ENCODE data around the gene KIF2C.
"Not testable (repeated sequence)": the region's sequence is repeated elsewhere in the genome, so short reads cannot be mapped to it uniquely, and the experiment has no call there.

KIF2C gene

DNA sequence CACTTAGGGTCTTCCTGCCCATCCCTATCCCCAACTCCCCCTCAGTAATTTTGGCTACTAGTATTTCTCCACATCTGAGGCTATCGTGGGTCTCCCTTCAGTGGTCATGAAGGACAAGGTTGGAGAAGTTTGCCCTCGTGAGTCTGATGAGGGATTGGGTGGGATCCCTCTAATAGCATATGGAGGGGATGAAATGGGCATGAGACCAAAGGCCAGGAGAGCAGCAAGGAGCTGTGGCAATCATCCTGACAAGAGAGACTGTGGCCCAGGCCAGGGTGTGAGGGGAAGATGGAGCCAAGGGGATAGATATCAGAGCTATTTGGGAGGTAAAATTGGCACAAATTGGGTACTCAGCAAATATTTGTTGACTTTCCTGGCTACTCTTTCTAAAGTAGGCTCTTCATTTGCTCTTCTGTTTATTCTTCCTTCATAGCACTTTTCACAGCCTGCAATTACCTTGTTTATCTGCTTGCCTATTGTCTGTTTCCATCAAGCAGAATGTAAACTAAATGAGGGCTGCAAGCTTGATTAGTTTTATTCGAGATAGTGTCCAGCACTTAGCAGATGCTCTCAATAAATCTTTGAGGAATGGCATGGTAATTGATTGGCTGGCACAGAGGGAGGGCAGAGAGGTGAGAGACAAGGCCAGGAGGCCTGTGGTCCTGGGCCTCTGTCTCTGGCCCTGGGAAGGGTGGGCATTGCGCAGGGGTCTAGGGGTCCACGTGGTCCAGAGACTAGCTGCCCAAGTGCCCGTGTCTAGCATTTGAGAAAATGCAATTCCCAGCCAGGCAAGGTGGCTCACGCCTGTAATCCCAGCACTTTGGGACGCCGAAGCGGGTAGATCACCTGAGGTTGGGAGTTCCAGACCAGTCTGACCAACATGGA is 59.1 kb downstream of the KIF2C start:
- DNase-seq: no peak

DNA sequence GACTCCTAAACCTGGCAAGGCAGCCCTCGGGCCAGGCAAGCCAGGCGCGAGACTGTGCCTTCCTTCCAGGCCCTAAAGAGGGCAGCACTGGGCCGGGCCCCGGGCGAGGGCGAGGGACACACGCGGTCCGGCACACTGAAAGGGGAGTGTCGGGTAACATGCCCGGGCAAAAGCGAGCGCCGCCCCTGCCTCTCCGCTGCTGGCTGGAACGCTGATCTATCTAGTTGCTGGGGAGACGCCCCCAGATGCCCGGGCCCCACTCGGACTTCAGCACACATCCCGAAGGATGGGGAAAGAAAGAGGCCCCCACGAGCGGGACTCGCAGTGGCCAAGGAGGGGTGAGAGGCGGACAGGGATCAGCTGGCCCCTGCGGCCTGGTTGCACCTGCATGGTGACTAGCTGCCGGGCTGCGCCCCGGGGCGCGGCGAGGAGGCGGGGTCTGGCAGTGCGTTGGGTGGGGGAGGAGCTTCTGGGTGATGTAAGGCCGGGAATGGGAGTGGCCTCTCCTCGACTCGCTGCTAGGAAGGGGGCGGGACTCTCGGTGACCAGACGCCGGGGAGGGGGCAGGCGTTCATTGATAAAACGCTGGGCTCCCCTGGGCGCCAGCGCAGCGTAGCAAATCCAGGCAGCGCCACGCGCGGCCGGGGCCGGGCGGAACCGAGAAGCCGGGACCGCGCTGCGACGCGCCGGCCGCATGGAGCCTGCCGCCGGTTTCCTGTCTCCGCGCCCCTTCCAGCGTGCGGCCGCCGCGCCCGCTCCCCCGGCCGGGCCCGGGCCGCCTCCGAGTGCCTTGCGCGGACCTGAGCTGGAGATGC is 60.3 kb downstream of the KIF2C start, which contains the start of gene PLK3:
Gene PLK3 (plus strand): TSS at position 608 of the 815 bp plus-strand sequence. CDS start 87 bp downstream, at position 695.
- DNase-seq: peak; percentile 97 to 98

DNA sequence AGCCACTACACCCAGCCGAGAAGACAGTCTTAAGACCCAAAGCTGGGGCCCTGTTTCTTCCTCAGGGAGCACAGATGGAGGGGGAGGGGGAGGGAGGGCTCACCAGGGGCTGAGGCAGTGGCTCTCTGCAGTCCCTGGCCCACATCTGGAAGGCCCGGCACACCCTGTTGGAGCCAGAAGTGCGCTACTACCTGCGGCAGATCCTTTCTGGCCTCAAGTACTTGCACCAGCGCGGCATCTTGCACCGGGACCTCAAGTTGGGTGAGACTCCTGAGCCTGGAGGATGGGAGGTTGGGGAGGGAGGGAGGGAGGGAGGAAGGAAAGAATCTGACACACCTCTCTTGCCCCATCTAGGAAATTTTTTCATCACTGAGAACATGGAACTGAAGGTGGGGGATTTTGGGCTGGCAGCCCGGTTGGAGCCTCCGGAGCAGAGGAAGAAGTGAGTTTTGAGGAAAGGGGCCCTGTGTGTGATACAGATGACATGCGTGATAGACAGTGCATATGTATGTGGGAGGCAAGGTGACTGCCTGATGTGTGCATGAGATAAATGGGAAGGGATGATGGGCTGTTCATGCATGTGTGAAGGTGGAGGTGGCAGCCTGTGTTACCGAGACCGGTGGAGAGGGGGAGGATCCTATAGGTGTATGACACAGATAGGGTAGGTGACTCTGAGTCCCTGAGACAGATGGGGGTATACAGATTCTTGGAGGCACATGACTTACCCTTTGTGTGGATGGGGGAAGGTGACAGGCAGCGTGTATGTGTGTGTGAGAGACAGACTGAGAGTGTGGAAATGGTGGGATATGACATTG is 62.1 kb downstream of the KIF2C start:
- DNase-seq: peak in 1 of 2 donors; percentile 14

DNA sequence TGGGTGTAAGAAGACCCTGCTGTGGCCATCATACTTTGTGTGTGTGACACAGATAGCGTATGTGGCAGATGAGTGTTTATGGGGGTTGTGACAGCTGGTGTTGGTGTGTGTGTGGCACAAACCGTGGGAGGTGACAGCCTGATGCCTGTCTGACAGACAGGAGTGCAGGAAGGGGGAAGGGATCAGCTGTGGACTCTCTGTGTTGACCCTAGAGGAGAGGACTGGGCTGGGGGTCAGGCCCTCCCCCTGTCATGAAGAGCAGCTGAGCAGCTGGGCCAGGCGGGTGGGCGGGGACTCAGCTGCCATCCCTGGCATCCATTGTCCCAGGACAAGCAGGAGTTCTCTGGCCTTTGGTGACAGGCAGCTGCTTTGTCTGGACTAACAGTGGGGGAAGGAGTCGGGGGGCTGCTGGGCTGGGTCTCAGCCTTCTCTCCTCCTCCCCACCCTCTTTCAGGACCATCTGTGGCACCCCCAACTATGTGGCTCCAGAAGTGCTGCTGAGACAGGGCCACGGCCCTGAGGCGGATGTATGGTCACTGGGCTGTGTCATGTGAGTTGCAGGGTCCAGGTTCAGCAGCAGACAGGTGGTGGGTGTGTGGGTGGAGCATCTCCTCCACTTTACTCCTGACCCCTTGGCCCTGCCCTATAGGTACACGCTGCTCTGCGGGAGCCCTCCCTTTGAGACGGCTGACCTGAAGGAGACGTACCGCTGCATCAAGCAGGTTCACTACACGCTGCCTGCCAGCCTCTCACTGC is 62.8 kb downstream of the KIF2C start:
- peak in 1 of 2 donors; percentile 45 for DNase-seq

DNA sequence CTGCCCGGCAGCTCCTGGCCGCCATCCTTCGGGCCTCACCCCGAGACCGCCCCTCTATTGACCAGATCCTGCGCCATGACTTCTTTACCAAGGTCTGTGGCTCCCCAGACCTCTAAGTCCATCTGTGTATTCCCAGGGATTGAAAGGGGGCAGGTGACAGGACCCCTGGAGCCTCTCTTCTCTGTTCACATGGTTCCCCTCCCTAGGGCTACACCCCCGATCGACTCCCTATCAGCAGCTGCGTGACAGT is 63.4 kb downstream of the KIF2C start:
- DNase-seq: no peak

DNA sequence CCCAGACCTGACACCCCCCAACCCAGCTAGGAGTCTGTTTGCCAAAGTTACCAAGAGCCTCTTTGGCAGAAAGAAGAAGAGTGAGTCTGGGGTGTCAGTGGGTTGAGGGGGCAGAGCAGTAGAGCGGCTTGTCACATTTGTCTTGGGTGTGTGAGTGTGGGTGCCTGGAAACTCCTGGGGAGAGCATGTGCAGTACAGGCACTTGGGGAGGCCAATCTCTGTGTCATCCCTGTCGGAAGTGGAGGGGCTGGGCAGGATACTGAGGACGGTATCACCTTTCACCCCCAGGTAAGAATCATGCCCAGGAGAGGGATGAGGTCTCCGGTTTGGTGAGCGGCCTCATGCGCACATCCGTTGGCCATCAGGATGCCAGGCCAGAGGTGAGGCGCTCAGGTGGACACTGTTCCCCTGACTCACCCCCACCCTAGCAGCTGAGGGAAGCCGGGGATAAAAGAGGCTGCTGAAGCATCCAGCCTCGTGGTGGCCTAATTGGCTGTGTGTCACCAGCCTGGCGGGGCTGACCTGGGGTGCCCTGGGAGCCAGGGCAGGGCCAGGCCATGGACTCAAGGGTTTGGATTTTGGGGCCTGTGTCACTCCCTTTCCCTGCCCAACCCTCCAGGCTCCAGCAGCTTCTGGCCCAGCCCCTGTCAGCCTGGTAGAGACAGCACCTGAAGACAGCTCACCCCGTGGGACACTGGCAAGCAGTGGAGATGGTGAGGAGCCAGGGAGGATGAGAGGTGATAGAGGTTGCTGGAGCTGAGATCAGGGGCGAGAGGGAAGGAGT is 63.9 kb downstream of the KIF2C start:
- DNase-seq: no peak

DNA sequence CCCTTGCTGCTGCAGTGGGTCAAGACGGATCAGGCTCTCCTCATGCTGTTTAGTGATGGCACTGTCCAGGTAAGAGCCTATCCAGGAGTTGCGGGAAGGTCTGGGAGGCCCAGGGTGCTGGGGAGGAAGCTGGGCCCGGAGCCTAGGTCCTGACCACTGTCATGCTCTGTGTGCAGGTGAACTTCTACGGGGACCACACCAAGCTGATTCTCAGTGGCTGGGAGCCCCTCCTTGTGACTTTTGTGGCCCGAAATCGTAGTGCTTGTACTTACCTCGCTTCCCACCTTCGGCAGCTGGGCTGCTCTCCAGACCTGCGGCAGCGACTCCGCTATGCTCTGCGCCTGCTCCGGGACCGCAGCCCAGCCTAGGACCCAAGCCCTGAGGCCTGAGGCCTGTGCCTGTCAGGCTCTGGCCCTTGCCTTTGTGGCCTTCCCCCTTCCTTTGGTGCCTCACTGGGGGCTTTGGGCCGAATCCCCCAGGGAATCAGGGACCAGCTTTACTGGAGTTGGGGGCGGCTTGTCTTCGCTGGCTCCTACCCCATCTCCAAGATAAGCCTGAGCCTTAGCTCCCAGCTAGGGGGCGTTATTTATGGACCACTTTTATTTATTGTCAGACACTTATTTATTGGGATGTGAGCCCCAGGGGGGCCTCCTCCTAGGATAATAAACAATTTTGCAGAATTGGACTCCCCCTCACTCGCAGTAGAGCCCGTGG is 65.8 kb downstream of the KIF2C start:
- DNase-seq: no peak

DNA sequence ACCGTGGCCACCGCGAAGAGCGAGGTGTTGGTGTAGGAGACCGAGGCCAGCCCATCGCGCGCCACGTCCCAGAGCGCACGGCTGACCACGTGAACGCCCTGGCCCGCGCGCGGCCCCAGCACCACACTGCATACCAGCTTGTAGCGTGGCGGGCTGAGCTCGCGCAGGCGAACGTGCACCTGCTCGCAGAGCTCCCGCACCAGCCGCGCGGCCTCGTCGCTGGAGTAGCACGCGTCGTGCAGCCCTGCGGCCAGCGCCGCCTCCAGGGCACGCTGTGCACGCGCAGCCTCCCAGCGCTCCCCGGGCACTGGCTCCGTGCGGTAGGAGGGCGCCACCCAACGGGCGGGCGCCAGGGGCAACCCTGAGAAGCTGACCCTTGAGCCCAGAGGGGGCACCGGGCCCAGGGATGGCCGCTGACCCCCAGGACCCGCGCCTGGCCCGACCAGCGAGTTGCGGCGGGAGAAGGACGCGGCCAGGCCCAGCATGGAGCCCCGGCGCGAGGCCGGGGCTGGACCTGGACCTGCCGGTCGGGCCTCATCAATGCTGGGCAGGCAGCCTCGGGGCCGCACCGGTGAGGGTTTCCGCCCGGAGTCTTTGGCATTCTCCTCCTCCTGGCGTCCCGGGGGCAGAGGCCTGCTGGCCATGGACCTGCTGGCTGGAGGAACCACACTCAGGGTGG is 66.5 kb downstream of the KIF2C start:
- DNase-seq: no peak

DNA sequence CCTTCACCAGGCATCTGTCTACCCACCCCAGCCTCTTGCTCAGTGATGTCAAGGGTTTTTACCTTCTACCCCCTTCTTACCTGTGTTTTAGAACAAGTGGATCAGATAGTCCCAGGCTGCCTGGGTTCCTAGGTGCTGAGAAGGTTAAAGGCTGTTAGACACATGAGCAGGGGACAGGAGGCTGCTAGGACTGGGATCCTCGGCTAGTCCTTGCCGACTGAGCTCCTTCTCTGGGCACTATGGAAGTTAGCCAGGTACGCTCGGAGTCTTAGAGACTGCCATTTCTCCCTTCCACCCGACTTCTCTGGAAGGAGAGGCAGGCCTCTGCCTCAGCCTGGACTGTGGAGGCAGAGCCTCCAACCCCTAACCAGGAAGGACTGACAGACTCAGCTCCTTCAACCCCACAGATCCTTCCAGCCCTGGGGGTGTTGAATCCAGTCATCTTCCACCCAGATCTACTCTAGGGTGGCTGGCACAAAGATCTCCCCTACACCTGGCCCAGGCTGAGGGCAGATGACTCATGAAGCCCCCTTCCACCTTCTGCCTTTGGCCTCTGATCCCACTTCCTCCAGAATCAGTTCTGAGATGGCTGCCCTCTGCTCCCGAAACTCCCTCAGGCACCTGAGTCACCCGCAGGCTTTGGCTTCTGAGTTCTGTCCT is 67.2 kb downstream of the KIF2C start, which contains the start of gene DYNLT4:
Gene DYNLT4 (minus strand): TSS at position 648 of the 660 bp plus-strand sequence. CDS start 683 bp downstream, outside the sequence.
- no peak for DNase-seq

DNA sequence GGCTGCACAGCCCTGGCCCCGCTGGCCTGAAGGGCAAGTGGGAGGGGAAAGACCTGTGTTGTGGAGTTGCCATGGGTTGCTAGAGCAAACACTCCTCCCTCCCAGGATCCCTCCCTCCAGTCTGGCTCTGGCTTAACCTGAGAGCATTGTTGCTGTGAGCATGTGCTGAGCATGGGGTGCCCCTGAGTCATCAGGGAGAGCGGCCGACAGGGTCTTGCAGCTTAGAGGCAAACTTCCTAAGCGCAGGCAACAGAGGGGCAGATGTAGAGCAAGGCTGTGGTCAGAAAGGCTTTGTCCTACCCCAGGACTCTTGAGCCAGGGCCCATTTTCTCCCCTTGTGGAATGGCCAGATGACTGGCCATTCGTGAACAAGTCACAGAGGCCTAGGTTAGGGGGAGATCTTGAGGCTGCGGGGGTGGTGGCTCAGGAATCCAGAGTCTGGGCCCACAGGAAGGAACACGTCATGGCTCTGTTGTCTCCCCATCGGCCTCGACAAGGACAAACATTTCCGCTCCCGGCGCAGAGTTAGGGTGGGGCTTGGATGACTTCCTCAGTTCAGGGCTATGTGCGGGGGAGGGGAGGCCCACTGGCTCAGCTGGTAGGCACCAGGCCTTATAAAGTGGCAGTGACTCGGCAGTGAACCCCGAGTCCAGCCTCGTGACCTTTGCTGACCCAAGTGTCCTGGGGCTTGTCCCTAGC is 67.9 kb downstream of the KIF2C start:
- peak; percentile 99 to 100 for DNase-seq

DNA sequence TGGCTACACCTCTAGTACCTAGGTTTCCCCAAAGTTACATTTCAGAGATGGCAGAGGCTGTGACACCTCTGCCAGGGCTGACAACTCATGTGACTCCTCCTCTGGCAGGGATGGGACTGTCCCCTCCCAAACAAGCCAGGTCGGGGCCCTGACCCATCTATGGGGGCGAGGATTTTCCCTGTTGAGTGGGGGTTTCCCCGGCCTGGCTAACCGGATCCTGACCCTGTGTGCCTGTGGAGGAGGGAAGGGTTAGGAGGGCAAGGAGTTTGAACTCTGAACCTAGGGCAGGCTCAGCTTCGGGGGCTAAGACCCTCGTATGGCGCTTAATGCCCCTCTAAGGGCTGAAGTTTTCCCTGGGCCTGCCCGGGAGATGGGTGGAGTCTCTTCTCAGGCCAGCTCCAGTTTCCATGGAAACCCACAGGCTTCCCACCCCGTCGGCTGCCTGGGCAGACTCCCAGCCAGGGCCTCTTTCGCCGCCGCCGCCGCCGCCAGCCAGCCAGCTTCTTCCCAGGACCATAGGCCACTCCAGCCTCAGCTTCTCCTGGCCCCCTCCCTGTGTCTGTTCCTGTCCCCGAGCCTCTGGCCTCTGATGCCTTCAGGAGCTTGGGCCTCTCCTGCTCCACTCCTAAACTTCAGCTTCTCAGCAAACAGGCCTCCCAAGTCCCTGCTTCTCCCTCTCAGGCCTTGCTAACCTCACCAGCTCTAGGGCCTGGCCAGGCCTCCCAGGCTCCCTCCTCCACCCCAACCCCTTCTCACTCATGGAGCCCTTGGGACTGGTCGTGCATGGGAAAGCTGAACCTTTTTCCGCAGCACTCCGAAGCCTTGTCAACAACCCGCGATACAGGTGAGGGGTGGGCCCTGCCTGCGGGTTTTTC is 68.7 kb downstream of the KIF2C start, which contains the start of gene BTBD19:
Gene BTBD19 (plus strand): TSS at position 461 of the 875 bp plus-strand sequence. CDS start 298 bp downstream, at position 759.
- no peak for DNase-seq

DNA sequence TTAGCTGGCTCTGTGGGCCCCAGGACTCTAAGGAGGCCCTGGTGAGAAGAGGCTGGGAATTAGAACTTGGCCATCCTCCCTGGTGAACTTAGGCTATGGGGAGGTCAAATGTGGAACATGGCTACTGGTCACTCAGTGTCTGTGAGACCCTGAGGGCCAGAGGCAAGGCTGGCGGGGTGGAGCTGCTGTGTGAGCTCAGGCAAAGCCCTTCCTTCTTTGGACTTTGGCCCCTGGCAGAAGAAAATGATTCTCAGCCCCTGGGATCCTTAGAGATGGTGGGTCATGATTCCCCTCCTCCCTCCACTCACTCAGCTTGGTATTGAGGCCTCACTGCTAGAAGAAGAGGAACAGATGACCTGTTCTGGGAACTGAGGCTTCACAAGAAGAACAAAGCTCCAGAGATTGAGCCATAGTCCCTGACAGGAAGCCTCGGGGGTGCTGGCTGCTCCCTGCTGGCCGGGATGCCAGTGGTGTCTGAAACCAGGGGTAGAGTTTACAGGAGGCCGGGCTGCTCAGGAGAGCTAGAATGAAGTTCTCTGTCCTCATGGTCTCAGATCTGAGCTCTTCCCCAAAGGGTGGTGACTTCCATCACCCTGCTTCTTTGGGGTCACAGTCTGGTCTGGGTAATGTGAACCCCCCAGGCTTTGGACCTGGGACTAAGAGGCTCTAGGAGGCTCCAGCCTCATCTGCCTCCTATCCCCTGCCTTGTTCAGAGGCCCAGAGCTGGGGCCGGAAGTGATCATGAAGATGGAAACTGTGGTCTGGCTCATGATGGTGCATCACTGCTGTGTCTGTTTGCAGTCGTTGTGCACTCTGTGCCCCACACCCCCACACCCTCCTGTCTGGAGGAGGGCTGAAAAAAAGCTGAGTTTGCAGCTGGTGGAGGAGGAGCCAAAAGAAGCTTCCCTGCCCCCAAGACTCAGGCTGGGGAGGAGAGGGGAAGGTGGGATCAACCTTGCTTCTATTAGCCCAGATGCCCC is 69.6 kb downstream of the KIF2C start:
- DNase-seq: peak; percentile 93 to 95

DNA sequence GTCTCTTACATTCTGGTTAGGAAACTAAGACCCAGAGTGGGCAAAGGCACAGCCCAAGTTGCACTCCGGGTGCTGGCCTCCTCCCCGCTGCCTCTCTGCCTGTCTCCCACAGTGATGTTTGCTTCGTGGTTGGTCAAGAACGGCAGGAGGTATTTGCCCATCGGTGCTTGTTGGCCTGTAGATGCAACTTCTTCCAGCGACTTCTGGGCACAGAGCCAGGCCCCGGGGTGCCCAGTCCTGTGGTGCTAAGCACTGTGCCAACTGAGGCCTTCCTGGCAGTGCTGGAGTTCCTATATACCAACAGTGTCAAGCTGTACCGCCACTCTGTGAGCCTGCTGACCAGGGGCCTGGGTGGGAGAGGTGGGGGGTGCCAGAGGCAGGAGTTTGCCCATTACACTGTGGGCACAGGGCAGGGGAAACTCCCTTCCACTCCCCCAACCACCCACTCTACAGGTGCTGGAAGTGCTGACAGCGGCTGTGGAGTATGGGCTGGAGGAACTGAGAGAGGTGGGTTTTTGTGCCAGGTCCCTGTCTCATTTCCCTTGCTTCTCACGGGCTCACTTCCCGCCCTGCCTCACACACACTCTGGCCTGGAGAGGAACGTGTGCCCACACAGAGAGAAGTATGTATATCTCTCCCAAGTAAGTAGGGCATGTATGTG is 70.6 kb downstream of the KIF2C start:
- peak; percentile 72 to 77 for DNase-seq

DNA sequence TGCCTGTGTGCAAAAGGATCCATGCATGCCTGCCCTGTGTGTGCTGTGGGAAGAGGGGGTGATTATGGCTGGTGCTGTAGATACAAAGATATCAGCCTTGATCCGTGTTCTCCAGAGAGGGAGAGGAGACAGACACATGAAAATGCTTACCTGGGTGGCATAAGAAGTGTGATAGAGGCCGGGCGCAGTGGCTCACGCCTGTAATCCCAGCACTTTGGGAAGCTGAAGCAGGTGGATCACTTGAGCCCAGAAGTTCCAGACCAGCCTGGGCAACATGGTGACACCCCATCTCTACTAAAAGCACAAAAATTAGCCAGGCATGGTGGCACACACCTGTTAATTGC is 71.1 kb downstream of the KIF2C start:
- not testable (repeated sequence) for DNase-seq

DNA sequence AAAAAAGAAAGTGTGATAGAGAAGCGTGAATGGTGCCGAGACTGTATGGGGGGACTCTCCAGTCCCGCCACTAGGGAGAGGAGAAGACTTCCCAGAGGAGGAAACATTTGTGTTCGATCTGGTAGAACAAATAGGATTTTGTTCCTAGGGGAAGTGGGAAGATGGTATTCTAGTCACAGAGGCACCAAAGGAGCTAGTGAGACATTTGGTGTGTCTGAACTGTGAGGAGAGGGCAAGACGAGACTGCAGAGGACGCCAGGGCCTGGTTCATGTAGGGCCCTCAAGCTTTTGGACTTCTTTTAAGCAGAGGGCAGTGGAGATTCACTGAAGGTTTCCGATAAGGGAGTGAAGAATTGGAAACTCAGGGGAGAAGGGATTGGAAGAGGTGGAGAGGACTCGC is 71.6 kb downstream of the KIF2C start:
- no peak for DNase-seq

Measured in inflammatory macrophage (primary cell).